ENCODE measurements around the gene ATP4B.

Gene ATP4B

GRCh38 chr13:113641426-113641825 is 16.6 kb downstream of the ATP4B start:
- H3K36me3 ChIP-seq (ENCODE audit: insufficient read depth, low read length): peaks cover 29% of the 10 kb centered on the region
- H3K9ac ChIP-seq (ENCODE audit: low read depth, low read length): no peak overlapping the region
- no peaks in the 10 kb centered on the region for H3K4me1 ChIP-seq (ENCODE audit: insufficient read depth, low read length)

GRCh38 chr13:113639616-113640262 is 18.3 kb downstream of the ATP4B start:
- Histone ChIP-seq H3K9ac (ENCODE audit: low read depth, low read length) (no peak overlapping the region), H3K4me1 (ENCODE audit: insufficient read depth, low read length) (no peaks in the 10 kb centered on the region), H3K36me3 (ENCODE audit: insufficient read depth, low read length) (peaks cover 29% of the 10 kb centered on the region), H3K9me3 (ENCODE audit: control insufficient read depth, insufficient read depth, low read length) (peaks cover 18% of the 10 kb centered on the region)

More at GRCh38 chr13:113641426-113641825, 16.6 kb downstream of the ATP4B start:
- peaks cover 21% of the 10 kb centered on the region for H3K9me3 ChIP-seq (ENCODE audit: control insufficient read depth, insufficient read depth, low read length)

- Histone ChIP-seq H3K9ac (ENCODE audit: low read depth, low read length) (no peak overlapping the region), H3K36me3 (ENCODE audit: insufficient read depth, low read length) (peaks cover 37% of the 10 kb centered on the region), H3K4me1 (ENCODE audit: insufficient read depth, low read length) (no peaks in the 10 kb centered on the region), H3K9me3 (ENCODE audit: control insufficient read depth, insufficient read depth, low read length) (peaks cover 18% of the 10 kb centered on the region)
These were observed 19.2 kb downstream of the ATP4B start for GRCh38 chr13:113638806-113639205.

GRCh38 chr13:113638173-113638746 is 19.7 kb downstream of the ATP4B start:
- H3K36me3 ChIP-seq (ENCODE audit: insufficient read depth, low read length): peaks cover 37% of the 10 kb centered on the region
- peaks cover 18% of the 10 kb centered on the region for H3K9me3 ChIP-seq (ENCODE audit: control insufficient read depth, insufficient read depth, low read length)
- H3K4me1 ChIP-seq (ENCODE audit: insufficient read depth, low read length): no peaks in the 10 kb centered on the region
- no peak overlapping the region for H3K9ac ChIP-seq (ENCODE audit: low read depth, low read length)

- H3K9ac ChIP-seq (ENCODE audit: low read depth, low read length): no peak overlapping the region
- H3K9me3 ChIP-seq (ENCODE audit: control insufficient read depth, insufficient read depth, low read length): peaks cover 18% of the 10 kb centered on the region
- H3K36me3 ChIP-seq (ENCODE audit: insufficient read depth, low read length): peaks cover 43% of the 10 kb centered on the region
- no peaks in the 10 kb centered on the region for H3K4me1 ChIP-seq (ENCODE audit: insufficient read depth, low read length)
These were observed 20.5 kb downstream of the ATP4B start for GRCh38 chr13:113637262-113638160.

- Histone ChIP-seq H3K36me3 (ENCODE audit: insufficient read depth, low read length) (peaks cover 38% of the 10 kb centered on the region), H3K9ac (ENCODE audit: low read depth, low read length) (no peak overlapping the region), H3K4me1 (ENCODE audit: insufficient read depth, low read length) (no peaks in the 10 kb centered on the region), H3K9me3 (ENCODE audit: control insufficient read depth, insufficient read depth, low read length) (peaks cover 12% of the 10 kb centered on the region)
These were observed 21.6 kb downstream of the ATP4B start for GRCh38 chr13:113636266-113636963.

- H3K4me1 ChIP-seq (ENCODE audit: insufficient read depth, low read length): no peaks in the 10 kb centered on the region
- no peak overlapping the region for H3K9ac ChIP-seq (ENCODE audit: low read depth, low read length)
These were observed 22.3 kb downstream of the ATP4B start for GRCh38 chr13:113635709-113636108.

GRCh38 chr13:113635048-113635420 is 23.0 kb downstream of the ATP4B start:
- peaks cover 29% of the 10 kb centered on the region for H3K36me3 ChIP-seq (ENCODE audit: insufficient read depth, low read length)
- H3K4me1 ChIP-seq (ENCODE audit: insufficient read depth, low read length): no peaks in the 10 kb centered on the region
- no peak overlapping the region for H3K9ac ChIP-seq (ENCODE audit: low read depth, low read length)
- peaks cover 12% of the 10 kb centered on the region; the same call in 1 of the 2 replicates for H3K9me3 ChIP-seq (ENCODE audit: control insufficient read depth, insufficient read depth, low read length)

More at GRCh38 chr13:113635709-113636108, 22.3 kb downstream of the ATP4B start:
- peaks cover 35% of the 10 kb centered on the region for H3K36me3 ChIP-seq (ENCODE audit: insufficient read depth, low read length)
- peaks cover 12% of the 10 kb centered on the region; the same call in 1 of the 2 replicates for H3K9me3 ChIP-seq (ENCODE audit: control insufficient read depth, insufficient read depth, low read length)

- Histone ChIP-seq H3K36me3 (ENCODE audit: insufficient read depth, low read length) (peaks cover 29% of the 10 kb centered on the region), H3K9ac (ENCODE audit: low read depth, low read length) (no peak overlapping the region), H3K9me3 (ENCODE audit: control insufficient read depth, insufficient read depth, low read length) (peaks cover 7% of the 10 kb centered on the region; the same call in 1 of the 2 replicates), H3K4me1 (ENCODE audit: insufficient read depth, low read length) (no peaks in the 10 kb centered on the region)
These were observed 23.5 kb downstream of the ATP4B start for GRCh38 chr13:113634279-113635047.

- H3K9me3 ChIP-seq (ENCODE audit: control insufficient read depth, insufficient read depth, low read length): peaks cover 4% of the 10 kb centered on the region; the same call in 1 of the 2 replicates
- no peaks in the 10 kb centered on the region for H3K4me1 ChIP-seq (ENCODE audit: insufficient read depth, low read length)
- H3K9ac ChIP-seq (ENCODE audit: low read depth, low read length): no peak overlapping the region
- peaks cover 29% of the 10 kb centered on the region for H3K36me3 ChIP-seq (ENCODE audit: insufficient read depth, low read length)
These were observed 24.5 kb downstream of the ATP4B start for GRCh38 chr13:113633485-113633873.

GRCh38 chr13:113632706-113633484 is 25.1 kb downstream of the ATP4B start:
- H3K4me1 ChIP-seq (ENCODE audit: insufficient read depth, low read length): no peaks in the 10 kb centered on the region
- H3K9me3 ChIP-seq (ENCODE audit: control insufficient read depth, insufficient read depth, low read length): peaks cover 4% of the 10 kb centered on the region; the same call in 1 of the 2 replicates
- H3K9ac ChIP-seq (ENCODE audit: low read depth, low read length): no peak overlapping the region
- peaks cover 24% of the 10 kb centered on the region for H3K36me3 ChIP-seq (ENCODE audit: insufficient read depth, low read length)

- no peaks in the 10 kb centered on the region for H3K4me1 ChIP-seq (ENCODE audit: insufficient read depth, low read length)
- H3K9ac ChIP-seq (ENCODE audit: low read depth, low read length): no peak overlapping the region
- no peaks in the 10 kb centered on the region for H3K9me3 ChIP-seq (ENCODE audit: control insufficient read depth, insufficient read depth, low read length)
- H3K36me3 ChIP-seq (ENCODE audit: insufficient read depth, low read length): peaks cover 18% of the 10 kb centered on the region
These were observed 26.5 kb downstream of the ATP4B start for GRCh38 chr13:113631341-113632095.
